Uterus (tissue), 2 donors: ENCODE data around the gene THOC2.

Source experiments
- CTCF ChIP-seq, 4 experiments: fragments of 200-600 bp in 2 of 4; fragments of 450-650 bp in 2 of 4; sonication (generic) in 2 of 4; IDR thresholded peaks; one replicate each; pipeline ENCODE4 v1.5.1; 2016 to 2019; ENCODE audit warnings: antibody characterized with exemption in 4 of 4, mild to moderate bottlenecking in 2 of 4, moderate library complexity in 1 of 4
- POLR2A ChIP-seq, 2 donors: fragments of 450-650 bp; IDR thresholded peaks; one replicate each; pipeline ENCODE4 v1.6.1; 2016; ENCODE audit warnings: antibody characterized with exemption in 2 of 2, mild to moderate bottlenecking in 1 of 2, moderate library complexity in 1 of 2

GRCh38 chrX:123588723-123589122 lies 144.1 kb downstream of the THOC2 start:
- TF ChIP-seq CTCF (IDR thresholded peaks at IDR 0.05) (no peak), POLR2A (IDR thresholded peaks at IDR 0.05) (no peak)
